ENCODE measurements around the gene PRICKLE2. TPM values are rescaled to one million over a fixed set of nuclear protein-coding genes. Genes with fewer than 3 reads are reported as not detected.

The PRICKLE2 gene
- polyA plus RNA-seq, 3 donors = not detected

DNA sequence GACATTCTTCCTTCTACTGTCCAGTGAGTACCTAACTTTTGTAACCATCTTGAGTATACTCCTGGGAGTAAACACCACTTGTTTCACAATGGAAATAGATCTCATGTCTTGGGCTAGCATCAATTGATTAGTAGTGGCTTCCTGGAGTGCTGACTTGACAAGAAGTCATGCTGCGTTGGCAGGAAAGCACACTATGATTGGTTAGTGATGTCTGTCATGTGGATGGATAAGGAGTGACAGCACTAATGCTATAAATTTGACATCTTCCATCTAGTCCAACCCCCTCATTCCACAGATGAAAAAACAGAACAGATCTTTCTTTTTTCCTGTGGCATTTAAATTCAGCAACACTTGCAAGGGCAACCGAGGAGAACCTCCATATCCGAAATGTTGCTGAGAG is 47.6 kb upstream of the PRICKLE2 start:
- Histone ChIP-seq H3K9ac (ENCODE audit: insufficient read depth, low read length, poor library complexity, severe bottlenecking) (no peak overlapping the region), H3K27me3 (ENCODE audit: control insufficient read depth in 2 of 2, insufficient read depth in 2 of 2, low read length in 2 of 2) (peaks cover 0 to 9% of the 10 kb centered on the region in 2 donors), H3K27ac (ENCODE audit: low read depth in 1 of 2, low read length in 2 of 2) (no peak overlapping the region), H2AFZ (ENCODE audit: insufficient read depth, low read depth, low read length, poor library complexity, severe bottlenecking) (no peak overlapping the region), H3K9me3 (replicated peaks in 1 of 2; ENCODE audit: control insufficient read depth in 1 of 2, insufficient read depth in 1 of 2, low read length in 2 of 2) (peaks cover 0 to 5% of the 10 kb centered on the region in 2 donors), H3K4me3 (replicated peaks in 1 of 3; ENCODE audit: low read depth in 2 of 3, low read length in 3 of 3) (no peak overlapping the region), H3K4me1 (ENCODE audit: control insufficient read depth in 1 of 2, insufficient read depth in 2 of 2, low read length in 2 of 2) (no peaks in the 10 kb centered on the region), H3K79me2 (ENCODE audit: insufficient read depth, low read length) (no peaks in the 10 kb centered on the region), H3K4me2 (replicated peaks; ENCODE audit: extremely low read depth, low read length, poor library complexity, severe bottlenecking) (no peak overlapping the region), H4K20me1 (ENCODE audit: insufficient read depth, low read length) (no peaks in the 10 kb centered on the region), H3K36me3 (replicated peaks in 1 of 2; ENCODE audit: control insufficient read depth in 1 of 2, insufficient read depth in 2 of 2, low read length in 2 of 2) (no peaks in the 10 kb centered on the region)
- WGBS (ENCODE audit: insufficient coverage) = no CpG with 5 or more reads among the region's 3 CpGs
- Mint-ChIP-seq H3K27ac (no peak overlapping the region), H3K27me3 (ENCODE audit: low read depth in 3 of 3) (peaks cover 0 to 9% (median 7%) of the 10 kb centered on the region in 3 donors), H3K36me3 (no peaks in the 10 kb centered on the region), H3K4me3 (no peak overlapping the region), H3K4me1 (no peaks in the 10 kb centered on the region), H3K9me3 (peaks cover 6 to 12% (median 8%) of the 10 kb centered on the region in 7 donors)
- TF ChIP-seq, protein P1, sequence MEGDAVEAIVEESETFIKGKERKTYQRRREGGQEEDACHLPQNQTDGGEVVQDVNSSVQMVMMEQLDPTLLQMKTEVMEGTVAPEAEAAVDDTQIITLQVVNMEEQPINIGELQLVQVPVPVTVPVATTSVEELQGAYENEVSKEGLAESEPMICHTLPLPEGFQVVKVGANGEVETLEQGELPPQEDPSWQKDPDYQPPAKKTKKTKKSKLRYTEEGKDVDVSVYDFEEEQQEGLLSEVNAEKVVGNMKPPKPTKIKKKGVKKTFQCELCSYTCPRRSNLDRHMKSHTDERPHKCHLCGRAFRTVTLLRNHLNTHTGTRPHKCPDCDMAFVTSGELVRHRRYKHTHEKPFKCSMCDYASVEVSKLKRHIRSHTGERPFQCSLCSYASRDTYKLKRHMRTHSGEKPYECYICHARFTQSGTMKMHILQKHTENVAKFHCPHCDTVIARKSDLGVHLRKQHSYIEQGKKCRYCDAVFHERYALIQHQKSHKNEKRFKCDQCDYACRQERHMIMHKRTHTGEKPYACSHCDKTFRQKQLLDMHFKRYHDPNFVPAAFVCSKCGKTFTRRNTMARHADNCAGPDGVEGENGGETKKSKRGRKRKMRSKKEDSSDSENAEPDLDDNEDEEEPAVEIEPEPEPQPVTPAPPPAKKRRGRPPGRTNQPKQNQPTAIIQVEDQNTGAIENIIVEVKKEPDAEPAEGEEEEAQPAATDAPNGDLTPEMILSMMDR (IDR thresholded peaks at IDR 0.05) = no peak
- intact Hi-C loops (cut with micrococcal nuclease) = no loop called here
- no peak for DNase-seq

DNA sequence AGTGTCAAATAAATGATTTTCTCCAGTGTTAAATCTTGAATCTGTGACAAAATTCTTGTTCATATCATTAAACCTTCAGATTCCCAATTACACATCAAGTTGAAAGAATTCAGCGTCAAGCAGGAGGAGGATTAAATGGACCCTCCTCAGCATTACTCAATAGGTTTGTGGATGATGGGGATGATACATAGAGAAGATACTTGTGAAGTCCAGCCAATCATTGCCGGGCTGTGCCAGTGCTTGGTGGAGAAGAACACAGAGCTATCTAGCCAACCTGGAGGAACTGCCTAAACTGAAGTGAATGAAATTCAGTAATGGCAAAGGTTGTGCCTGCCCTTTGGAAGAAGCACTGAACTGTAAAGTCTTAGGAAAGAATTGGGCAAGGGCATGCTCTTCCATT is 47.0 kb upstream of the PRICKLE2 start:
- H2AFZ ChIP-seq (ENCODE audit: insufficient read depth, low read depth, low read length, poor library complexity, severe bottlenecking) = no peak overlapping the region
- Mint-ChIP-seq H3K36me3 (no peaks in the 10 kb centered on the region), H3K4me1 (no peaks in the 10 kb centered on the region), H3K27ac (no peak overlapping the region), H3K27me3 (ENCODE audit: low read depth in 3 of 3) (peaks cover 0 to 15% (median 9%) of the 10 kb centered on the region in 3 donors), H3K4me3 (no peak overlapping the region), H3K9me3 (peaks cover 7 to 12% (median 8%) of the 10 kb centered on the region in 7 donors)
- peaks cover 0 to 5% of the 10 kb centered on the region in 2 donors for H3K9me3 ChIP-seq (replicated peaks in 1 of 2; ENCODE audit: control insufficient read depth in 1 of 2, insufficient read depth in 1 of 2, low read length in 2 of 2)
- WGBS (ENCODE audit: insufficient coverage) = 100% methylated on average over 1 of the region's 2 CpGs
- intact Hi-C loops (cut with micrococcal nuclease) = no loop called here
- no peaks in the 10 kb centered on the region for H4K20me1 ChIP-seq (ENCODE audit: insufficient read depth, low read length)
- H3K4me2 ChIP-seq (replicated peaks; ENCODE audit: extremely low read depth, low read length, poor library complexity, severe bottlenecking) = no peak overlapping the region
- H3K4me1 ChIP-seq (ENCODE audit: control insufficient read depth in 1 of 2, insufficient read depth in 2 of 2, low read length in 2 of 2) = no peaks in the 10 kb centered on the region
- no peak for DNase-seq
- H3K79me2 ChIP-seq (ENCODE audit: insufficient read depth, low read length) = no peaks in the 10 kb centered on the region
- H3K36me3 ChIP-seq (replicated peaks in 1 of 2; ENCODE audit: control insufficient read depth in 1 of 2, insufficient read depth in 2 of 2, low read length in 2 of 2) = no peaks in the 10 kb centered on the region
- H3K4me3 ChIP-seq (replicated peaks in 1 of 3; ENCODE audit: low read depth in 2 of 3, low read length in 3 of 3) = no peak overlapping the region
- no peak overlapping the region for H3K27ac ChIP-seq (ENCODE audit: low read depth in 1 of 2, low read length in 2 of 2)
- H3K27me3 ChIP-seq (ENCODE audit: control insufficient read depth in 2 of 2, insufficient read depth in 2 of 2, low read length in 2 of 2) = peaks cover 0 to 15% of the 10 kb centered on the region in 2 donors
- no peak overlapping the region for H3K9ac ChIP-seq (ENCODE audit: insufficient read depth, low read length, poor library complexity, severe bottlenecking)
- TF ChIP-seq, protein P1 (IDR thresholded peaks at IDR 0.05) = no peak

All from CD14-positive monocyte (primary cell).